HG02623 (cell line): ENCODE data around the gene TNP1.

Source experiments
- ATAC-seq: cut with Tn5 transposase; IDR thresholded peaks from one replicate; pipeline ENCODE4 v1.9.1; 2021; ENCODE audit warnings: moderate library complexity; ENCODE audit not compliant: unreplicated experiment

TNP1 gene

DNA sequence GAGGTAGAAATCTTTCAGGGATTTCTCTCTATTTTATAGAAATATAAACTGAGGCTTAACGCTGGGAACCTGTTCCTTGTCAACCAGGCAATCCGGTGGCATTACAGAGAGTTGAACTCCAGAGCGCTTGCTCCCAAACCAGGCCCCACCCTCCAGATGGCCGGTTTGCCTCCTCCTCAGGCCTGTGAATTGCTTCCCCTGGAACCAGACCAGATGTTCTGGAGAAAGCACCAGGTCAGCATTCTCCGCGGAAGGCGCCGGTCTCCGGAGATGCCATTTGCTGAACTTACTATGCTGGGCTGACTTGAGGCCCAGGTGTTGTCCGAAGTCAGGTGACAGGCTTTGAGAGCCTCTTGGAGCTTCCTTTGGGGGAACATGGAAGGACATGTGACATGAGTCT, 17.2 kb downstream of the TNP1 start:
- no peak for ATAC-seq

DNA sequence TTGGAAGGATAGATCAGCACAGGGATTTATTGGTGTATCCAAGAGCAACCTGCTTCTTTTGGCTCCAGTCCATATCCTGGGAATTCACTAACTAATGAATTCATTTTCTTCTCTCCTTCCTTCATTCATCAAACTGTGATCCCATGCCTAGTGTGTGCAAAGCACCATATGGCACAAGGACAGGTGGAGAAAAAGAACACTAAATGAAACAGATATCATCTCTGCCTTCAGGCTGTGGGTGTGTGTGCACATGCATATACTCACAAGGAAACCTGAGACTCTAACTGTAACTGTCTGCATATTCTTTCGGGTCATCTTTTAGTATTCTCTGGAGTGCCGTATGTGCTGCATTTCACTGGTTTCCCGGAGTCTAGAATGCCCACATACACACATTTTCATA, 20.2 kb downstream of the TNP1 start:
- no peak for ATAC-seq

DNA sequence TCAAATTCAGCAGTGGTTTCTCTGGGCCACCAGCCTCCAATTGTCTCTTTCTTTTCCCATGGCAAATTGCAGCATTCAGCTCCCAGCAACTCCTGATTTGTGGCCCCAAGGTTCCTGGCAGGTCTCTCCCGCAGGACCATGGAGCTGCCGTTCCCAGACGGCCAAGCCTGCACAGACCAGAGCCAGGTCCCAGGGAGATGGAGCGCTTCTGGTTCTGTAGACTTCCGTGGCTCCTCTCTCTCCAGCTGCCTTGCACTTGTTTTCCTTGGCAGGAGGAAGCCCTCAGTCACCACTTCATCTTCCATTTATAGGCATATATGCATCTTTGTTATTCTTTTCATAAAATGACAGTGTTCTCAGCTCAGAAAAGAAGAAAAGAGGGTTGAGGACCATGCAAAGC, 21.7 kb downstream of the TNP1 start:
- ATAC-seq = no peak

DNA sequence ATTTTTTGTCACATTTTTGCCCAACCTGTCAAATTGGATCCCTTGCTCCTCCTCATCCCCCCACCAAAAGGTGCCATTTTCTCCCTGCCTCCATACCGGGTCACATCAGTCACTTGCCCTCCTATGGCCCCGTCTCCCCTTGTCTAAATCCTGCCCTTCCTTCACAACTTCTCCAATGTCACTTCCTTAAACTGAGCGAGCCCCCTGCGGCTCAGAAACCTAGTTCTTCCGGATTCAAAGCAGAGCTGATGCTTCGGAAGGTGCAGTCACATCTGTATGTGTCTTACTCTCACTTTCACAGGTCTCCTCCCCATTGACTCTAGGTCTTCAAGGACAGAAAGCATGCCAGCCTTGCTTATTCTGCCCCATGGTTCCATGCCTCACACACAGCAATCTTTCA, 22.1 kb downstream of the TNP1 start:
- ATAC-seq = no peak

DNA sequence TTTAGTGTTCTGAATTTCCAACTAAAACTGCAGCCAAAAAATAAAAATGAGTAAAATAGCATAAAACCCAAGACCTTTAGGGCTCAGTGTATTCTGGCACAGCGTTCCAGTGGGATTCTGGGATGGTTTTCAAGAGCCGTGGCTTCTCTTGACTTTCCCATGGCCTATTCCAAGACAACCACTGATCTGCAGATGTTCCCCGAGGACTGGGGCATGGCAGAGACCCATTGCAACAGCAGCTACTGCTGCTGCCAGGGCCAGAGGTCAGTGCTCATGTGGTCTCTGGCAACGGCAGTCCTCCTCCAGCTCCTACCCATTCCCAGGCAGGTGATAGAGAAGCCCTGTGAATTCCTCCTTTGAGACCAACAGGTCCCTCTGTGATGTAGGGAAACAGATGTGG, 26.8 kb downstream of the TNP1 start:
- no peak for ATAC-seq

DNA sequence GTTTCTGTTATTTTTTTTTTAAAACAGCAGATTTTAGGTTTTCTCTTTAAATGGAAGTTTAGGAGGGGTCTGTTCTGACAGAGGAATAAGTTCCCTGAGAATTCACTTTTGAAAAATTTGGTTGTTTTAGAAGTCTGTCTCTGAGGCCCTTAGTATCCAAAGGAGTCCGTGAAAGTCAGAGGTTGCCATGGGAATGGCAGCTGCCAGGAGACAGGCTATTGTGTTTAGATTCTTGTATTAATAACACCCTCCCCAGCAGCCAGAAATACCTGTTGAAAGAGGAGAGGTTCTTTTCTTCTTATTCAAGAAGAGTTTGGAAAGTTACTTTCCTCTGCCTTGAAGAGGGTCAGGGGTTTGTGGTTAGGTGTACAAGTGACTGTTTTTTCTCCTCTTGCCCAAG, 29.5 kb downstream of the TNP1 start:
- ATAC-seq = no peak

DNA sequence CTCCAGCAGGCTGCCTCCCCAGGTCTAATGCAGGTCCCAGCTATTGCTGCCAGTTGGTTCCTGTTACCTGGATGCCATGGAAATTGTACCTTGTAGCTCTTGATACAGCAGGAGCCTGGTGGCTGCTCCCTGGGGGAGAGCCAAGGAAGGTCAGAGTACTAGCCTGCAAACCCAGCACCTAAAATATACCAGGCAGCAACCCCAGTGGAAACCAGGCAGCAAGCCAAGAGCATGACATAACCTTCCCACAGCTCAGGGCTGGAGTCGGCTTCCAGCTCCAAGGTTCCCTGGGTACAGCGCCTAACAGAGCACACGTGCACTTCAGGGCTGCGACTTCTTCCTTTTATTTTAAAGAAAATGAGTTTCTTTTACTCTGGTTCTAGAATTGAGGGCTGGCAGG, 30.3 kb downstream of the TNP1 start:
- ATAC-seq = no peak

DNA sequence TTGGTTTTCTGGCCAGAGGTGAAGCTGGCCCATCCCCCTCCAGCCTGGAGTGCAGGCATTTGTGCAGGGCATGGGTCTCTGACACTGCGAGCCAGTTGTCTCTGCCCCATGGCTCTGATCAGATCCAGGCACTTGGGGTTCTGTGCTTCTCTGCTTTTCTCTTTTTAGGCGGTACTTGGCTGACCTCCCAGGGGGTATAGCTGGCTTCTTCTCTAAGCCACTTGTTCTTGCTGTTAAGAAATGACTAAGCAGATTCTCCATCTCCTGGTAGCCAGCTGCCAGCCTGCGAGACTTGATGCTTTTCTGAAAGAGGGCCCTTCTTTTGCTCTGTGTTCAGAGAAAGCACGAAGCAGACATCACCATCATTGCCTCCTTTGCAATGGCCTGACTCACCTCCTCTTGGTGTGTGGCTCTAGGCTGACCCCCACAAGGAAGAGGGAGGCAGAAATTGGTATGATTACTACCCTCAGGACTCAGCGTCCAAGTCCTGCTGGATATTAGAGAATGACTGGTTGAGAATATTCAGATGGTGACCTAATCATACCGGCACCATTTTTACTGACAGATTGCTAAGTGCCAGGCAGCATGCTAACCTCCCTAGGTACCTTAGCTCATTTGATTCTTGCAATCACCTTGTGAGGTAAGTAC, 32.7 kb downstream of the TNP1 start:
- no peak for ATAC-seq

DNA sequence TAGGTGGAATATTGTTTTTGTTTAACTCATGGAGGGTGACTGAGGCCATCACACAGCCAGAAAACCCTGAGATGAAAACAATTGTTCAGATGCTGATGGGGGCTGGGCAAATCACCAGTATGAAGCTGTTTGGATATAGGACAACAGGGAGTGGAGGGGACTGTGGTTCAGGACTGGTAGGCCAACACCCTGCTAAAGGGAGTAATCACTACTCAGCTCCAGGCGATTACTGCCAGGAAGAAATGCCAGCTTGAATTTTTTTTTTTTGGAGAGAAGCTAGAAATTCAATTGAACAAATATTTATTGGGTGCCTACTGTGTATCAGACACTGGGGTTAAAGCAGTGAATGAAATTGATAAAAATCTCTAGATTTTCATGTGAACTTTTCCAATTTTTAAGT, 37.4 kb downstream of the TNP1 start:
- no peak for ATAC-seq

DNA sequence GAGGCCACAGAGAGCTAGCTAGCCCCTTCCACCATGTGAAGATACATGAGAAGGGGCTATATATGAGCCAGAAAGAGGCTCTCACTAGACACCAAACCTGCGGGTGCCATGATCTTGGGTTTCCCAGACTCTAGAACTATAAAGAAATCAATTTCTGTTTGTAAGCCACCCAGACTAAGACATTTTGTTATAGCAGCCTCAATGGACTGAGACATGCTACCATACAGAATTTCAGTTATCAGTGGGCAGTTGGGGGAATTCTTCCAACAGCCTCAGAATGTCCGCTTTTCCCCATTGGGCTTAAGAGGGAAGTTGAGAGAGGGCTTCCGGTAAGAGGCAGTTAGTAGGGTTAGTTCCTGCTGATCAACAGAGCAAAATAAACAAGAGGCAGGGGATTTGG, 39.2 kb downstream of the TNP1 start:
- ATAC-seq = no peak

DNA sequence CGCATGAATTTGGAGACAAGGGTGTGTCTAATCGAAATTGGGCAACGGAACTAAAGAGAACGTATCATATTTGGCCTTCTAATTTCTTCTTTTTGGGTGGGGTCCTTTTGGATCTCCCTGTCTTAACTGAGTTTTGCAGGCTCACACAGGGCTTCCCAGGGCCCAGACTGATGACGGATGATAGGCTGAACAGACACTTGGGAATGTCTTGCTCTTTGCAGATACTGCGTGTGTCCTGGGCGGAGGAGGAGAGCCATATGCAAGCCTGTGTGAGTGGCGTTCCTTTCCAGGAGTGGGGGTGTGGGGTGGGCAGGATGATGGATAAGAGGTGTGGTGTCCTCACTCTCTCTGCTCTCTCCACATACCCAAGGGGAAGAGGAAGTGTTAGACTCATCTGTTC, 40.1 kb downstream of the TNP1 start:
- no peak for ATAC-seq

DNA sequence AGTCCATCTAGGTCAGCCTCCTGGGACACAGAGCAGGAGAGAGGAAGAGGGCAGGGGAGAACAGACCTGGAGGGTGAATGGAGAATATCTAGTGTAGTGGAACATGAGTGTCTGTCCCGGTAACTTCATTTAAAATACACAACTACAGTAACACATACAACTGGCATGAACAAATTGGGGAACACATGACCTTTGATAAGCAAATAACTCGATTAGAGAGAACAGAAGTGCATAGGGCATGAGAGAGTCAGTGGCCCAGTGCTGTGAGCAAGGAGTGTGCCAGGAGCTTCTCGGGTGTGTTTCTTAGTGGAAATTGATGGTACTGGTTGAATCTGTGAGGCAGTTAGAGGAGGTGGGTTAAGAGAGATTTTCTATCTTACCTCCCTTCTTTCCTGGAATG, 40.8 kb downstream of the TNP1 start:
- ATAC-seq = no peak

DNA sequence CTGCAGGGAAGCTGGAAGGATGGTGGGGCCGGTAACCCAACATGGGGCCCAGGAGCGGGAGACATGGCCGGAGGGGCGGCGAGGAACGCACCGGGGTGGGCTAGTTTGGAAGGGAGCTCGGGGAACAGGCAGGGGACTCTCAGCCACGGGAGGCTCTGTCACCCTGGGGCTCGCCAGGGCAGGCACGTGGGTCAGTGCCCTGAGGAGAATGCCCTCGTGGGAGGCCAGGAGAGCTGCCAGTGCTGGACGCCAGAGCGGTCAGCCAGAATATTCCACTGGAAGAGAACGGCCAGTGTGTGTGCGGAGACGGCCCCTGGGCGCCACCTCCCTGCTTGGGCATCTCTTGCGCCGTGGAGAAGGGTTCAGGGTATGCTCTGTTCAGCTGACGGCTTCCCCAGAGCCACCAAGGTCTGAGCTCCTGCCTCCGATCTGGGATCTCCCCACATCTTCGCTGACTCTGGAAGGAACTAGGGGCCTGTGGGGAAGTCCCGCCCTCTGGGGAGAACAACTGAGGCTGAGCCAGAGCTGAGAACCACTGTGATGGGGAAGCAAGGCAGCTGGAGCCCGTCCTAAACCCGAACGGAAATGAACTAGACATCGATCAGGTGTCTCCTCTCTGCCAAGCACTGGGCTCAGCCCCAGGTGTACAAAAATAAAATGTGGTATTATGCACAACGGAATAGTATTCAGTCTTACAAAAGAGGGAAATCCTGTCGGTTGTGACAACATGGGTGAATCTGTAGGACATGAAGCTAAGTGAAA, 49.3 kb downstream of the TNP1 start:
- no peak for ATAC-seq
